Subcutaneous abdominal adipose tissue (tissue), 5 donors: Measurements from ENCODE around the gene SRSF1.
"Not testable (repeated sequence)": the region's sequence is repeated elsewhere in the genome, so short reads cannot be mapped to it uniquely, and the experiment has no call there.

Experiments used
- H3K27ac ChIP-seq: one replicate; pipeline ENCODE4 v1.7.0; 2013; ENCODE audit warnings: low read depth, mild to moderate bottlenecking, inconsistent platforms, low read length, moderate library complexity
- H3K27me3 ChIP-seq, 5 donors: one replicate each; pipeline ENCODE4 v1.7.0; 2013; ENCODE audit warnings: low read length in 5 of 5, inconsistent platforms in 1 of 5; ENCODE audit not compliant: control insufficient read depth in 5 of 5, insufficient read depth in 4 of 5
- H3K36me3 ChIP-seq, 5 donors: one replicate each; pipeline ENCODE4 v1.7.0; 2013; ENCODE audit warnings: low read length in 5 of 5; ENCODE audit not compliant: control insufficient read depth in 5 of 5, insufficient read depth in 5 of 5
- H3K4me1 ChIP-seq, 5 donors: one replicate each; pipeline ENCODE4 v1.7.0; 2013; ENCODE audit warnings: low read length in 5 of 5, mild to moderate bottlenecking in 3 of 5, moderate library complexity in 1 of 5; ENCODE audit not compliant: control insufficient read depth in 5 of 5, insufficient read depth in 5 of 5
- H3K4me3 ChIP-seq, 5 donors: one replicate each; pipeline ENCODE4 v1.7.0; 2013; ENCODE audit warnings: low read length in 5 of 5, low read depth in 1 of 5
- H3K9ac ChIP-seq, 5 donors: one replicate each; pipeline ENCODE4 v1.7.0; 2013; ENCODE audit warnings: low read length in 5 of 5, mild to moderate bottlenecking in 4 of 5, moderate library complexity in 3 of 5
- H3K9me3 ChIP-seq, 5 donors: one replicate each; pipeline ENCODE4 v1.7.0; 2013; ENCODE audit warnings: low read length in 5 of 5; ENCODE audit not compliant: control insufficient read depth in 5 of 5
- donor health status: healthy.
- donor health status: healthy.
- donor health status: healthy.
- donor health status: healthy.
- donor health status: healthy.

Gene SRSF1

DNA sequence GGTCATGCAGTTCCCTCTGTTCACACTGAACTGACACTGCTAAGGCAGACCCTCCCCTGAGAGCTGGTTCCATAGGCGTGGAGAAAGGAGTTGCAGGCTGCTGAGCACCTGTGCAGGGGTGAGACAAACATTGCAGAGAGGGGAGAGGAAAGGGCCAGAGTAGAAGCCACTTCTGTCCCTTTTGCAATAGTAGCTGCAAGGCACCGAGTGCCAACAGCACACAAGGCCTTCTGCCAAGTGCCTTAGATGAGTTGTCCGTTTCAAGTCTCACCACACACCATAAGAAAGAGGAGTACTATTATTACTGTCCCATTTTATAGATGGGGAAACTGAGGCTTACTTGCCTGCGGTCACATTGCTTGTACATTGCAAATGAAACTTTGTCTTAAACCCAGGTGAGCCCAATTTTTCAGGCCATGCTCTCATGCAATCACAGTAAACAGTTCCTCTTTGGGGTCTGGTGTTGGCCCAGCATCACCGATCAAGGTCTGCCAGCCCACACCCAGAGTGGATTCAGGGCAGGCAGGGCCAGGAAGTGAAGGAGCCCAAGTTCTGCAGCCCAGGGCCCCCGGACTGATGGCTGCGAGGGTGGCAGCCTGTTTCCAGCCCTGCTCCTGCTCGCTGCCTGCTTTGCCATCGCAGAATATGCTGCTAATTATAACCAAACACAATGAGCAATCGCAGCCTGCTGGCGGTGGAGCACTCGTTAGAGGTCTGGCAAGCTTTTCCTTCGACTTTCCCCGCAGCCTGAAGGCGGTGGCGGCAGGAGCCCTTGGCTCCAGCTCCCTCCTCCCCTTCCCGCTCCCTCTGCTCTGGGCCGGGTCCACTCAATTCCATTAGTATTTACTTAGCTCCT is 39.4 kb upstream of the SRSF1 start:
- no peak overlapping the region for H3K4me3 ChIP-seq
- H3K27ac ChIP-seq, result no peak overlapping the region
- no peaks in the 10 kb centered on the region for H3K4me1 ChIP-seq
- no peak overlapping the region for H3K9ac ChIP-seq
- peaks cover 0 to 8% (median 3%) of the 10 kb centered on the region in 5 donors for H3K27me3 ChIP-seq
- no peaks in the 10 kb centered on the region for H3K36me3 ChIP-seq
- H3K9me3 ChIP-seq, result no peaks in the 10 kb centered on the region

- H3K4me1 ChIP-seq, H3K27me3 ChIP-seq, H3K9me3 ChIP-seq, H3K36me3 ChIP-seq, H3K9ac ChIP-seq, H3K4me3 ChIP-seq, H3K27ac ChIP-seq: not testable (repeated sequence)
Observed at GRCh38 chr17:58044256-58044655, 37.2 kb upstream of the SRSF1 start.

DNA sequence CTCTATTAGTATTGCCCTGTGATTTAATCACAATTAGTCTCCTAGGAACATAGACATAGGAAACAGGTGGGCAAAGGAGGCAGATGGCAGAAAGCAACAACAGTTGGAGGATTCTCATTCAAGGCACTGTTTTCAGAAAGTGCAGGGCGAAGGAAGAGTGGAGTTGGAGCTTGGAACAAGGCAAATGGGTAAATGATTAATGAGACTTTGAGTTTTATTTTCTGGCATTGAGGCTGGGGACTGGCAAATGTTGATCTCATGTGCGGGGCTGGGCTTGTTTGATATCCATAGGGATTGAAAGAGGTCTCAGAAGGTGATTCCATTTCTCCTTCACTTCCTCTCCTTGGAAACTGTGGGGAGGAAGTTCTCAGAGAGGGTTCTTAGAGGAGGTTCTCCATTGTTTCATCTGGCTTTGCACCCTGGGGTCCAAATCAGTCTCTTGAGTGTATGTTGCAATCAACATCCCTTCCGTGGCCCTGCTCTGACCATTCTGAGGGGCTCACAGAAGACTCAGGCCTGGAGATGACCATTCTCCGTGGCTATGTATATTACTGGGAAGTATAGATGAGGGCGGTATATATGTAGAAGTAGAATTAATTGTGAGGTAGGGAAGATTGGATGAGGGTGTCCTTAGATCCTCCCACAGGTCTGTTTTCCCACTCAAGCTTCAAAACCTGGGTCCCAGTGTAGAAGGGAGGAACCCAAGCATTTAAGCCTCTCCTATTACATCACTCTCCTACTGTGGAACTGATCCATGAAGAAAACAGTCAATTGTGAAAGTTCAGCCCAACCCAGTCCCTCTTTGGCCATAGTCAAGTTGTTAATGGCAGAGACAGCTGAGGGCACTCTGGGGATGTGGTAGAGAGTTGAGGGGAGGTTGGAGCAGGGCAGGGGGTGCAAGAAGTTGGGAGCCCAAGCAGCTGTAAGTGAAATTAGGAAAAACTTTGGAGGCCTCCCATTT is 36.5 kb upstream of the SRSF1 start:
- Histone ChIP-seq H3K4me3 (no peak overlapping the region), H3K9ac (no peak overlapping the region), H3K9me3 (no peaks in the 10 kb centered on the region), H3K27ac (no peak overlapping the region), H3K4me1 (no peaks in the 10 kb centered on the region), H3K36me3 (no peaks in the 10 kb centered on the region), H3K27me3 (peaks cover 0 to 10% (median 8%) of the 10 kb centered on the region in 5 donors)

DNA sequence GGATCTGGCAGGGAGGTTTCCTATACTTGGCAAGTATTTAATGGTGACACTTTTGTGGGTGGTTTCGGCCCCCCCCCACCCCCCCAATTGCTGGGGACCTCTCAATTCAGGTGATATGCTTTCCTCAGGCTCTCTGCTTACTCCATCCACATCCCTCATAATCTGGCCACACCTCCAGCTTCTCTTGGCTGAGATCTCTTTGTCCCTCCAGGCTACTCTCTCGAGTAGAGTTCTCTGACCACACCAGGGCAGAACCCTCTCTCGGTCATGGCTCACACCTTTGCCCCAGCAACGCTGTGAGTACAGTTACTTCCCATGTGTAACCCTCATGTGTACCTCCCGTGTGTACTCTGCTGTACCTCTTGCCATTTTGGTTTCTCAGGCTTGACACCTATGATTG is 34.1 kb upstream of the SRSF1 start:
- peaks cover 0 to 10% (median 3%) of the 10 kb centered on the region in 5 donors for H3K27me3 ChIP-seq
- H3K27ac ChIP-seq, result no peak overlapping the region
- H3K9me3 ChIP-seq, result no peaks in the 10 kb centered on the region
- no peak overlapping the region for H3K4me3 ChIP-seq
- H3K36me3 ChIP-seq, result no peaks in the 10 kb centered on the region
- H3K4me1 ChIP-seq, result no peaks in the 10 kb centered on the region
- H3K9ac ChIP-seq, result no peak overlapping the region

- H3K36me3 ChIP-seq, result no peaks in the 10 kb centered on the region
- H3K27ac ChIP-seq, result no peak overlapping the region
- no peak overlapping the region for H3K4me3 ChIP-seq
- no peaks in the 10 kb centered on the region for H3K4me1 ChIP-seq
- no peaks in the 10 kb centered on the region for H3K9me3 ChIP-seq
- peaks cover 0 to 10% (median 3%) of the 10 kb centered on the region in 5 donors for H3K27me3 ChIP-seq
- H3K9ac ChIP-seq, result no peak overlapping the region
Observed at GRCh38 chr17:58040386-58040785, 33.3 kb upstream of the SRSF1 start.

GRCh38 chr17:58039975-58040374 is 32.9 kb upstream of the SRSF1 start:
- H3K27me3 ChIP-seq, result peaks cover 0 to 10% (median 3%) of the 10 kb centered on the region in 5 donors
- H3K4me1 ChIP-seq, result no peaks in the 10 kb centered on the region

DNA sequence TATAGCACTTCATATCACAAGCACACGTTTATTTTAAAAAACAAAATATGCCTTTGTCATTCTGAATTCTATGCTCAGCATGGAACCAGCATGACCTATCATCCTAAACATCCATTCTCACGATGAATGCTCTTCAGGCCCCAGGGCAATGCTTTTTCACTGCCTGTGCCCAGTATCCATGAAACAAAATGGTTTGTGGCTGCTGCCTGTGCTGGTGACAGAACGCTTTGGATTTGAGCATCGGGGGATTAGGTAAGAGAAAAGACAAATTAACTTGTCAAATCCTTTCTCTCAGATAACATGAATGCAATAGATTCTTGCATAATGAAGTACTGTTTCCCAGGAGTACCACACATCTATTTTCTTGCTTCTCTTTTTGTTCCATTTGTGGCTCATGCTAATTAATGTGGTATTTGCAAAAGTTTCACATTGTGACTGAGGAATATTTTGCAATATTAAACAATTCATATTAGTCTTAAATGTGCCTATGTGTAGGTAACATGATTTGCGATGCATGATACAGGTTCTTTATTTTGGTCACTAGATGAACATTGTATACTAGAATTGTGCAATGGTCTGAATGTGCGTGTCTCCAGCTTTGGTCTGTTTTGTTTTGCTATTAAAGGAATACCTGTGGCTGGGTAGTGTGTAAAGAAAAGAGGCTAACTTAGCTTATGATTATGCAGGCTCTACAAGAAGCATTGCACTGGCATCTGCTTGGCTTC is 25.8 kb upstream of the SRSF1 start:
- Histone ChIP-seq H3K36me3 (no peaks in the 10 kb centered on the region), H3K4me1 (peaks cover 0 to 3% (median 0%) of the 10 kb centered on the region in 5 donors), H3K27ac (no peak overlapping the region), H3K27me3 (peaks cover 0 to 3% (median 0%) of the 10 kb centered on the region in 5 donors), H3K9me3 (no peaks in the 10 kb centered on the region), H3K4me3 (no peak overlapping the region), H3K9ac (no peak overlapping the region)

More at GRCh38 chr17:58039975-58040374, 32.9 kb upstream of the SRSF1 start:
- H3K4me3 ChIP-seq, result no peak overlapping the region
- H3K9ac ChIP-seq, result no peak overlapping the region
- no peak overlapping the region for H3K27ac ChIP-seq
- no peaks in the 10 kb centered on the region for H3K9me3 ChIP-seq
- no peaks in the 10 kb centered on the region for H3K36me3 ChIP-seq

DNA sequence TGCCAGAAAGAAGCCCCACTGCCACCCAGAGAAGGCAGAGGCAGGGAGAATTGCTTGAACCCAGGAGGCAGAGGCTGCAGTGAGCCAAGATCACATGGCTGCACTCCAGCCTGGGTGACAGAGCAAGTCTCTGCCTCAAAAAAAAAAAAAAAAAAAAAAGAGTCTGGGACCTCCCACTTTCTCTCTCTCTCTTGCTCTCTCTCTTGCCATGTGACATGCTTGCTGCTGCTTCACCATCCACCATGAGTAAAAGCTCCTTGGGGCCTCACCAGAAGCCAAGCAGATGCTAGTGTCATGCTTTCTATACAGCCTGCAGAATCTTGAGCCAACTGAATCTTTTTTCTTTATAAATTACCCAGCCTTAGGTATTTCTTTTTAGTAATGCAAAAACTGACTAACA is 21.5 kb upstream of the SRSF1 start:
- H3K4me1 ChIP-seq, result peaks cover 0 to 3% (median 0%) of the 10 kb centered on the region in 5 donors
- no peaks in the 10 kb centered on the region for H3K36me3 ChIP-seq
- H3K27ac ChIP-seq, result no peak overlapping the region
- H3K9me3 ChIP-seq, result no peaks in the 10 kb centered on the region
- H3K27me3 ChIP-seq, result peaks cover 0 to 3% (median 0%) of the 10 kb centered on the region in 5 donors
- no peak overlapping the region for H3K9ac ChIP-seq
- H3K4me3 ChIP-seq, result no peak overlapping the region

- Histone ChIP-seq H3K4me1 (no peaks in the 10 kb centered on the region), H3K27ac (no peak overlapping the region), H3K27me3 (peaks cover 0 to 4% (median 0%) of the 10 kb centered on the region in 5 donors), H3K9ac (no peak overlapping the region), H3K36me3 (no peaks in the 10 kb centered on the region), H3K9me3 (no peaks in the 10 kb centered on the region), H3K4me3 (no peak overlapping the region)
Observed at GRCh38 chr17:58020401-58020800, 13.4 kb upstream of the SRSF1 start.
